NCI-H1694 (cell line): Measurements from ENCODE around the gene RNF213.
"Not testable (repeated sequence)": the region's sequence is repeated elsewhere in the genome, so short reads cannot be mapped to it uniquely, and the experiment has no call there.

Experiments
- DNase-seq: peaks from one replicate; lab custom pipeline; 2025; lab: John Stamatoyannopoulos, UW

RNF213 gene

GRCh38 chr17:80252871-80253270 is 7.8 kb upstream of the RNF213 start:
- DNase-seq = peak; percentile 70

- DNase-seq = no peak
These were observed 6.8 kb upstream of the RNF213 start for GRCh38 chr17:80253631-80254395.

- no peak for DNase-seq
These were observed 6.0 kb upstream of the RNF213 start for GRCh38 chr17:80254396-80255251.

- no peak for DNase-seq
These were observed 4.7 kb upstream of the RNF213 start for GRCh38 chr17:80256034-80256350.

- no peak for DNase-seq
These were observed 2.9 kb upstream of the RNF213 start for GRCh38 chr17:80257716-80258213.

GRCh38 chr17:80258296-80258695 is 2.4 kb upstream of the RNF213 start:
- not testable (repeated sequence) for DNase-seq

GRCh38 chr17:80259457-80260068 is 1.1 kb upstream of the RNF213 start:
- DNase-seq = no peak

GRCh38 chr17:80260069-80260535 is 550 bp upstream of the RNF213 start:
- DNase-seq = no peak

- DNase-seq = no peak
These were observed 675 bp downstream of the RNF213 start for GRCh38 chr17:80261159-80261894.

GRCh38 chr17:80261895-80262279 is 1.2 kb downstream of the RNF213 start:
- DNase-seq = no peak

- DNase-seq = no peak
These were observed 1.6 kb downstream of the RNF213 start for GRCh38 chr17:80262291-80262690.

- DNase-seq = no peak
These were observed 2.2 kb downstream of the RNF213 start for GRCh38 chr17:80262775-80263244.

- peak; percentile 93 for DNase-seq
These were observed 2.9 kb downstream of the RNF213 start for GRCh38 chr17:80263253-80264204.

GRCh38 chr17:80264205-80265075 is 3.8 kb downstream of the RNF213 start:
- no peak for DNase-seq

- DNase-seq = no peak
These were observed 4.8 kb downstream of the RNF213 start for GRCh38 chr17:80265205-80266068.

- DNase-seq = no peak
These were observed 6.7 kb downstream of the RNF213 start for GRCh38 chr17:80267391-80267790.

GRCh38 chr17:80268427-80268826 is 7.8 kb downstream of the RNF213 start:
- no peak for DNase-seq

- DNase-seq = no peak
These were observed 8.8 kb downstream of the RNF213 start for GRCh38 chr17:80269405-80269807.

GRCh38 chr17:80270104-80270503 is 9.5 kb downstream of the RNF213 start:
- DNase-seq = no peak
